Brain microvascular endothelial cell (primary cell): ENCODE data around the gene SGSM1.

Source experiments
- DNase-seq: peaks from one replicate; pipeline ENCODE4 v3.0.0-alpha.2; 2020
- H3K27ac ChIP-seq: fragments of 250-450 bp; sonication (Bioruptor Pico); 2 replicates; pipeline ENCODE4 v1.5.1; 2020; ENCODE audit warnings: mild to moderate bottlenecking, moderate library complexity
- H3K27me3 ChIP-seq: fragments of 250-450 bp; sonication (Bioruptor Pico); replicated peaks from 2 replicates; pipeline ENCODE4 v1.5.1; 2020; ENCODE audit warnings: mild to moderate bottlenecking
- H3K36me3 ChIP-seq: fragments of 250-450 bp; sonication (Bioruptor Pico); replicated peaks from 2 replicates; pipeline ENCODE4 v1.5.1; 2020; ENCODE audit warnings: mild to moderate bottlenecking
- H3K4me3 ChIP-seq: 2 replicates; pipeline ENCODE4 v1.5.1; 2011; ENCODE audit warnings: low read depth, mild to moderate bottlenecking, control low read depth, low read length, moderate library complexity
- in situ Hi-C: cut with HindIII; loops from 2 replicates; pipeline ENCODE4 v1.10.0; 2017; ENCODE audit warnings: low sequenced_read_pairs, low pct_ligation_motif_present
- TF ChIP-seq, protein P1 (sequence below): IDR thresholded peaks from 2 replicates; pipeline ENCODE4 v1.5.1; 2011; ENCODE audit warnings: low read depth, mild to moderate bottlenecking, moderate library complexity, low read length, control low read depth, inconsistent platforms; ENCODE audit errors: missing control alignments

The SGSM1 gene, protein sequence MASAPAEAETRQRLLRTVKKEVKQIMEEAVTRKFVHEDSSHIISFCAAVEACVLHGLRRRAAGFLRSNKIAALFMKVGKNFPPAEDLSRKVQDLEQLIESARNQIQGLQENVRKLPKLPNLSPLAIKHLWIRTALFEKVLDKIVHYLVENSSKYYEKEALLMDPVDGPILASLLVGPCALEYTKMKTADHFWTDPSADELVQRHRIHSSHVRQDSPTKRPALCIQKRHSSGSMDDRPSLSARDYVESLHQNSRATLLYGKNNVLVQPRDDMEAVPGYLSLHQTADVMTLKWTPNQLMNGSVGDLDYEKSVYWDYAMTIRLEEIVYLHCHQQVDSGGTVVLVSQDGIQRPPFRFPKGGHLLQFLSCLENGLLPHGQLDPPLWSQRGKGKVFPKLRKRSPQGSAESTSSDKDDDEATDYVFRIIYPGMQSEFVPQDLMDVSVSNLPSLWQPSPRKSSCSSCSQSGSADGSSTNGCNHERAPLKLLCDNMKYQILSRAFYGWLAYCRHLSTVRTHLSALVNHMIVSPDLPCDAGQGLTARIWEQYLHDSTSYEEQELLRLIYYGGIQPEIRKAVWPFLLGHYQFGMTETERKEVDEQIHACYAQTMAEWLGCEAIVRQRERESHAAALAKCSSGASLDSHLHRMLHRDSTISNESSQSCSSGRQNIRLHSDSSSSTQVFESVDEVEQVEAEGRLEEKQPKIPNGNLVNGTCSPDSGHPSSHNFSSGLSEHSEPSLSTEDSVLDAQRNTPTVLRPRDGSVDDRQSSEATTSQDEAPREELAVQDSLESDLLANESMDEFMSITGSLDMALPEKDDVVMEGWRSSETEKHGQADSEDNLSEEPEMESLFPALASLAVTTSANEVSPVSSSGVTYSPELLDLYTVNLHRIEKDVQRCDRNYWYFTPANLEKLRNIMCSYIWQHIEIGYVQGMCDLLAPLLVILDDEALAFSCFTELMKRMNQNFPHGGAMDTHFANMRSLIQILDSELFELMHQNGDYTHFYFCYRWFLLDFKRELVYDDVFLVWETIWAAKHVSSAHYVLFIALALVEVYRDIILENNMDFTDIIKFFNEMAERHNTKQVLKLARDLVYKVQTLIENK

DNA sequence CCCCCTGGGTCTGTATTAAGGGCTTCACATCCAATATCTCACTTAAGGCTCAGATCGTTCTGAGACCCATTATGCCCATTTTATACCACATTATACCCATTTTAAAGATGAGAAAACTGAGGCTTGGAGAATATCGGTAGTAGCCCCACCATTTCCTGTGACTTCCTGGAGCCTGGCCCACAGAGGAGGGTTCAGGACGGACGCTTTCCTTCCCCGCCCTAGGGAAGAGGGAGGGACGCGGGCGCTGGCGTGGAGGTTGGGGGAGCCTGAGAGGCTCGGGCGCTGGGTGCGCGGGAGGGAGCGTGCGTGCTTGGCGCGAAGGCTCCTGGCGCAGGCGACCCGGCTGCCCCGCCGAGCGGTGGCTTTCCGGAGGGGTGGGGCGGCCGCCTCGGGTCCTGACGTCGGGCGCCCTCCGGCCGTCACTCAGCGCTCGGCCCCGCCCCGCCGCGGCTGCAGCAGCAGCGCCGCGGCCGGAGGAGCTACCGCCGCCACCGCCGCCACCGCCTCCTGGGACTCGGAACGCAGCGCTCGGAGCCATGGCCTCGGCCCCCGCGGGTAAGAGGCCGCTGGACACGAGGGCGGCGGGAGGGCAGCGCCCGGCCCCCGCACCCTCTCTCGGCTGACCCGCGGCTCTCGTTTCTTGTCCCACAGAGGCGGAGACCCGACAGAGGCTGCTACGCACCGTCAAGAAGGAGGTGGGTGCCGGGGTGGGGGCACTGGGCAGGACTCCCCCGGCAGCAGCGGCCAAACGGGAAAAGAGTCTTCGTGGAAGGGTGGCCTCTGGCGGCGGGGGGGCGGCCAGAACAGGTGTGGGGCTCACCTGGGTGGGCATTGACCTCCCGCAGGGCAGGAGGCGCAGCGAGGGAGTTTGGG, at the start of gene SGSM1:
Gene SGSM1, plus strand, starts transcription at position 422 of the 873 bp plus-strand sequence. Its CDS starts 115 bp downstream, at position 537.
- in situ Hi-C loops = no loop called here
- H3K27ac ChIP-seq = no peak within 1 kb of the TSS
- DNase-seq = peak; percentile 37
- H3K27me3 ChIP-seq = peaks cover 7% of the 10 kb centered on the region
- no peaks in the 10 kb centered on the region for H3K36me3 ChIP-seq
- TF ChIP-seq, protein P1, sequence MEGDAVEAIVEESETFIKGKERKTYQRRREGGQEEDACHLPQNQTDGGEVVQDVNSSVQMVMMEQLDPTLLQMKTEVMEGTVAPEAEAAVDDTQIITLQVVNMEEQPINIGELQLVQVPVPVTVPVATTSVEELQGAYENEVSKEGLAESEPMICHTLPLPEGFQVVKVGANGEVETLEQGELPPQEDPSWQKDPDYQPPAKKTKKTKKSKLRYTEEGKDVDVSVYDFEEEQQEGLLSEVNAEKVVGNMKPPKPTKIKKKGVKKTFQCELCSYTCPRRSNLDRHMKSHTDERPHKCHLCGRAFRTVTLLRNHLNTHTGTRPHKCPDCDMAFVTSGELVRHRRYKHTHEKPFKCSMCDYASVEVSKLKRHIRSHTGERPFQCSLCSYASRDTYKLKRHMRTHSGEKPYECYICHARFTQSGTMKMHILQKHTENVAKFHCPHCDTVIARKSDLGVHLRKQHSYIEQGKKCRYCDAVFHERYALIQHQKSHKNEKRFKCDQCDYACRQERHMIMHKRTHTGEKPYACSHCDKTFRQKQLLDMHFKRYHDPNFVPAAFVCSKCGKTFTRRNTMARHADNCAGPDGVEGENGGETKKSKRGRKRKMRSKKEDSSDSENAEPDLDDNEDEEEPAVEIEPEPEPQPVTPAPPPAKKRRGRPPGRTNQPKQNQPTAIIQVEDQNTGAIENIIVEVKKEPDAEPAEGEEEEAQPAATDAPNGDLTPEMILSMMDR = no peak
- peak within 1 kb of the TSS; percentile 49 for H3K4me3 ChIP-seq

DNA sequence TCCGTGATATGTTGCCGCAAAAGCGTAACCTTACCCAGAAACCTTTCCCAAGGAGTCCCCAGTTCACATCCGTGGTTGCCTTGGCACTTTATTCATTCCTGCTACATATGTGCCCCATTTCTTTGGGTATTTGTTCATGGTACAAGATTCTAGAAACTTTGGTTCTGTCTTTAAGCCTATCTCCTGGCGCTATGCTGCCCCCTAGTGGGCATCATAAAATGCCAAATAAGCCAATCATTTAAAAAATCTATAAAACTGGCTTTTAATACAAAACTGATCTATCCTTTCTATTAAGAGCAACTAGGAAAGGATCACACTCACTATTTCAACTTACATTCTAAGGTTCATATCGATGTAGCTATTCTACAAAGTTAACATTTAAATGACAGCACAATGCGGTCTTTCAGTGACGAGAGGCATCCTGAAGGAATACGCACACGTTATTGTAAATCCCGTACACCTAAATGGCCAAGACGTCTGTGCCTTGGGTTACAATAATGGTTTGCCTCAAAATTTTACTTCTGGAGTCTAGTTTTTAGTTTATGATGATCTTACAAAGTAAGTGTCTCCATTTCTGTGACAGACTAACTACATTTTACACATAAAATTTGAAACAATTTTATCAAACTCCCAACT, 47.7 kb upstream of the SGSM1 start:
- no peaks in the 10 kb centered on the region for H3K36me3 ChIP-seq
- no peaks in the 10 kb centered on the region for H3K27me3 ChIP-seq
- TF ChIP-seq, protein P1 = peak; percentile 74
- no peak overlapping the region for H3K4me3 ChIP-seq
- in situ Hi-C loops = no loop called here
- peak; percentile 25 for DNase-seq
- no peak overlapping the region for H3K27ac ChIP-seq

DNA sequence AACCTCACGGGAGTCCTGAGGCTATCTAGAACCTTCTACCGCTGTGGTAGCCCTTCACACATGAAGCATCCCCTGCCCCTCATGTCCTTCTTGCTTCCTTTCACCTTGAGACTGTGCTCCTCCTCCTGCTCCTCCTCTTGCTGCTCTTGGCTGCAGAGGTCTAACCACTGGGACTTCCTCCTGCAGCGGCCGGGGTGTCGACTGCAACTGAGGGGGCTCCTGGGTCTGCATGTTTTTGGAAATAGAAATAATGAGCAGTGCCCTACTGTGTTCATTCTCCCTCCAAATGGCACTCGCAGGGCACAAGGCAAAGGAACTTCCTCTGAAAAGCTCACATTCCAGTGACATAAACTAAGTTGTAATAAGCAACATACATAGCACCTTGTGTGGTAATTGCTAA, 46.2 kb upstream of the SGSM1 start:
- in situ Hi-C loops = no loop called here
- TF ChIP-seq, protein P1 = no peak
- DNase-seq = no peak
- H3K36me3 ChIP-seq = no peaks in the 10 kb centered on the region
- no peak overlapping the region for H3K4me3 ChIP-seq
- no peaks in the 10 kb centered on the region for H3K27me3 ChIP-seq
- H3K27ac ChIP-seq = no peak overlapping the region

DNA sequence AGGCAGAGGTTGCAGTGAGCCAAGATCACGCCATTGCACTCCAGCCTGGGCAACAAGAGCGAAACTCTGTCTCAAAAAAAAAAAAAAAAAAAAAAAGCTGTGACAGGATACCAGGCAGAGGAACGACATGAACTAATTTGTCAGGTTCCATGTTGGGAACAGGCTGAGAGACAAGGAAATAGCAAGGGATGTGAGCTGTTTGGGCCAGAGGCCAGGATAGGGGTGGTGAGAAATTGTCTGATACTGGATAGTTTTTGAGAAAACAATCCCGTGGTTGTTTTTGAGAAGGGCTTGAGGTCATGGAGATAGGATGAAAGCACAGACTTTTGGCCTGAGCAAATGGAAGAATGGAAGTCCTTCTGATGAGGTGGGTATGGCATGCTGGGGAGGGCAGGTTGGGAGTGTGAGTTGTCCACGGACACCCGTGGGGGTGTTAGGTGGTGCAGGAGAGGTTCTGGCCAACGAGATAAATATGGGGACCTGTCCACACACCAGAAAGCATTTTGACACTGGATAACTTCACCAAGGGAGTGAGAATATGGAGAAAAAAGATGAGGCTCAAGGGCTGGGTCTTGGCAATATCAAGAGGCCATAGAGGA, 45.2 kb upstream of the SGSM1 start:
- DNase-seq = no peak
- TF ChIP-seq, protein P1 = no peak
- no peak overlapping the region for H3K27ac ChIP-seq
- H3K4me3 ChIP-seq = no peak overlapping the region
- in situ Hi-C loops = no loop called here
- H3K27me3 ChIP-seq = no peaks in the 10 kb centered on the region
- no peaks in the 10 kb centered on the region for H3K36me3 ChIP-seq
